GM21619 (cell line): ENCODE data around the gene ANKRD60.

Experiments used
- ATAC-seq: cut with Tn5 transposase; IDR thresholded peaks from one replicate; pipeline ENCODE4 v1.9.1; 2021; ENCODE audit not compliant: unreplicated experiment

ANKRD60 gene, protein sequence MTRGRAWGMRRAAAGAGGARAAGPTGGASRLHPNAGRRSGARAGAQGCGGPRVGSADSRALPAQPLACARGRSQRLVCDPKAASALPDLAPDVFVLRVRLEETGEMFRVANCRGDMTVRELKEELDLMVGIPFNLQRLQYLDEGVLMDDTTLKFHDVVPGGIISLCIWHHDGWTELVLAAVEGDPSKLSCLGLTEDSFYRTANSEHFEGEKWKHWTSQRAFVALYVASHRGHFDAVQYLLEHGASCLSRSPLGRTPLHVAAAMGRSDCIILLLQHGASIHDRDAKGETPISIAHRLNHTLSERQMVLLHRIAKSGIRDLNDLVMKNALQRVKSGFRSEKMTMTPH

GRCh38 chr20:58228484-58229197, at the start of gene ANKRD60:
Gene ANKRD60, minus strand, starts transcription at chr20:58228653. Its CDS starts 0 bp downstream, at chr20:58228653.
- no peak for ATAC-seq

DNA sequence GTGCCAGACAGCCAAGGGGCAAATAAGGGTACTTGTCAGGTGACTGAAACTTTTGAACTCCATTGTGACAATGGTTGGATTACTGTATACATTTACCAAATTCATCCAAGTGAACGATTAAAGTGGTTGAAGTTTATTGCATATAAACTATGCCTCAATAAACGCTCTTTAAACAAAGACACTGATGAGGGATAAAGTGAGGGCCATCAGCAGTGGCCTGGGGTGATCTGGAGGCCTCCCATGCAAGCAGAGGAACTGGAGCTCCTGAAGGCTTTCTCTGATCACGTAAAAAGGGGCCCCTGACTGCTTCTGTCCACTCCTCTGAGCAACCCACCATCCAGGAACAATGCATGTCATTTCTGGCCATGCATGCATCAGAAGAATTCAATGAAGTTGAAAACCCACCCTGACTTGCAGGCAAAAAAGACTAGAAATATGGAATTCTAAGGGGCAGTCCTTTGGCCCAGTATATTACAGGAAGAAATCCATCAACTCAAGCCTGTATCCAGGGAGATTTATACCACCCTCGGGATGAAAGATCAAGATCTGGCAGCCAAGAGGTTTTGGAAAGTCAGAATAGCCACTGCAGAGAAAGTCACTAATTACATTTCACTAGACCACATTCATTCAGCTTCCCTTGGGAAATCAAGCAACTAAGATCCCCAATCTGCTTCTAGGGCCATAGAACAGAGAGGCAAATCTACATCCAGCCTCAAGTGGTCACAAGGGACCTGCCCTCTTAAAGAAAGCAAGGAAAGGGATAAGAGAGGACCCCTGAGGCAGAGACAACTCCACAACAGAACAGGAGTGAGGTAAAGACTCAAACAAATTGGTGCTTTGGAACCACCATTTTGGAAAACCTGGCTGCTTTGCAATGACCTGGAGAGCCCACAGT, 49.4 kb upstream of the ANKRD60 start:
- ATAC-seq: no peak

DNA sequence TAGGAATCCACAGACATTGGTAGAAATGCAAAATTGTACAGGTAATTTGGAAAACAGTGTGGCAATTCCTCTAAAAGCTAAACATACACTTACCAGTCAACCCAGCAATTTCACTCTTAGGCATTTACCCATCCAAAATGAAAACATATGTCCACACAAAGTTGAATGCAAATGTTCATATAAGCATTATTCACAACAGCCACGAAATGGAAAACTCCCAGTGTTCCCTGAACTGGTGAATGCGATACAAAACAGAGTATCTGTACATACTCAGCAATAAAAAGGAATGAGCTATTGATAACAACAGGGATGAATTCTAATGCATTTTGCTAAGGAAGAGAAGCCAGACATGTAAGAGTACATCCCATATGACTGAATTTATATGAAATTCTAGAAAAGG, 48.7 kb upstream of the ANKRD60 start:
- ATAC-seq: no peak

DNA sequence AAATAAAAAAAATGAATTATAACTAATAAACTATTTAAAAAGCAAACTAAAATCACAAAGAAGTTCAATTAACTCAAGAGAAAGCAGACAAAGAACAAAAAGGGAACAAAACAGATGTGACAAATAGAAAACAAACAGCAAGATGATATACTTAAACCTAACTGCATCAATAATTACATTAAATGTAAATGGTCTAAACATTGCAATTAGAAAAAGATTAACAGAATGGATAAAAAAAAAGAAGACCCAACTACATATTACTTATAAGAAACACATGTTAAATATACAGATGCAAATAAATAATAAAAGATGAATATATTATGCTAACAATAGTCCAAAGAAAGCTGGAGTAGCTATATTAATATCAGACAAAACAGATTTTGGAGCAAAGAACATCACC, 45.9 kb upstream of the ANKRD60 start:
- ATAC-seq: no peak

DNA sequence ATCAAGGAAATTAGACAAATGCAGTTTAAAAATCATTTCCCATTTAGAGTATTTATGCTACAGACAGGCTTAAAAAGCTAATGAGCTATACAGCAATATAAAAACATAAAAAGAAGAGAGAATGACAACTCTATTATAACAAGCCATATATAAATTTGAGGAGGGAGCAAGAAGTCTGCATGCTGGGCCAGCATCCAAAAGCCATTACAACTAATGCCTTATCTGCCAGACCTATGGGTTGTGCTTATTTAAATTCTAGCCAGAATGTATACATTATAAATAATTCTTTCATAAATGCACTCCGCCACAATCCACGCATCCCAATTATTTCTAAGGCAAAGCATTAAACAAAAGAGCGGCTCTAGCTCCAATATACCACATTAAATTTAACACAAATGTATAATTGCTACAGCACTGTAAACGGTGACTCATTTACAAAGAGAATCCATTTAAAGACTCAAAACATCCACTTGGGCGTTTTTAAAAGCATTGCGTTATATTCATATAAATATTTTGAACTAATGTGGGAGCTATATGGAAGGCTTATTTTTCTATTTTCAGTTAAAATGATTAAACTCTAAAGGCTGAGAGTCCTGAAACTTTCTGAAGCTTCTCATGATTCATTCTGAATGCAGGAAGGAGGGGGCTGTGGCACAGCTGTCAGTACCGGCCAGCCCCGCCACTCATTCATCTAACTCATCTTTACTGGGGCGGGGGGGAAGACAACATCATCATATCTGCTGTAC, 43.3 kb upstream of the ANKRD60 start:
- no peak for ATAC-seq

DNA sequence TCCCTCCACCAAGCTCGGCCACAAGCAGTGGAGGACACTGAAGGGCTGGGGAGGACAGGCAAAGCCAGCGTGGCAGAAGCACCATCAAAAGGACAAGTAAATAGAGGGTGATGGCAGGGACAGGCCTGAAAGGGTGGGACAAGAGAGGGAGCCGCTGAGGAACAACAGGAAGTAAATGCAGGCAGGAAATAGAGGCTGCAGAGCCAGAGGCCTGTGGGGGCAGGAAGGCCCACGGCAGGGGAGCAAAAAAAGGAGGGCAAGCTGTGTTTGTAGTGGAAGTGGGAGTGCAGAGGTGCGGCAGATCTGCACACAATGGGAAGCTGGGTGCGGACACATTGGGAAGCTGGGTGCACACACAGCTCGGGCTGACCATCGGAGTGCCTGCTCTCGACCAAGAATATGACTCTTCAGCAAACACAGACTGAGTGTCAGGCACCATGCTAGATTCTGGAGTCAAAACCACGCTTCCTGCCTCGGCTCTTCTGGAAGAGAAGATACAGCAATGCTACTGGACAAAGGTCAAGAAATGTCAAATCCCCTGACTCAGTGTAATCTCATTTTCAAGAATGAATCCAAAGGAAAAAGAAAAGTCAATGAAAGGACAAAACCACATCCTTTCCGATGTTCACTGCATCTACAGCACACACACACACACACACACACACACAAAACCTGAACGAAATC, 40.6 kb upstream of the ANKRD60 start:
- ATAC-seq: no peak

DNA sequence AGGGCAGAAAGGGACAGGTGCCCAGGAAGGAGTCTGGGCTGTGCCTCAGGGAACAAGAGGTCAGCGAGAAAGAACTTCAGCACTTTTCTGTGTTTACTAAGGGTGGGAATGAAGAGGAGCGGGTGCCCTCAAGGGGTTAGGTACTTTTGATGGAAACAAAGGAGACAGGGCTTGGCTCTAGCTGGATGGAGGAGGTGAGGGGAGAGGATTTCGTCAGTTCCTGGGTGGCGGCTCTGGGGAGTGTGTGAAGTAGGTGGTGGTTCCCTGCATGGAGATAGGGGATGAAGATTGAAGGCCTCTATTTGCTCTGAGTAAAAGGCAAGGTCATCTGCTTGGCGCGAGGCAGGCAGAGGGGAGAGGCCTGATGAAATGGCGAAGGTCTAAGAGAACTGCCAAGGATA, 40.0 kb upstream of the ANKRD60 start:
- no peak for ATAC-seq

DNA sequence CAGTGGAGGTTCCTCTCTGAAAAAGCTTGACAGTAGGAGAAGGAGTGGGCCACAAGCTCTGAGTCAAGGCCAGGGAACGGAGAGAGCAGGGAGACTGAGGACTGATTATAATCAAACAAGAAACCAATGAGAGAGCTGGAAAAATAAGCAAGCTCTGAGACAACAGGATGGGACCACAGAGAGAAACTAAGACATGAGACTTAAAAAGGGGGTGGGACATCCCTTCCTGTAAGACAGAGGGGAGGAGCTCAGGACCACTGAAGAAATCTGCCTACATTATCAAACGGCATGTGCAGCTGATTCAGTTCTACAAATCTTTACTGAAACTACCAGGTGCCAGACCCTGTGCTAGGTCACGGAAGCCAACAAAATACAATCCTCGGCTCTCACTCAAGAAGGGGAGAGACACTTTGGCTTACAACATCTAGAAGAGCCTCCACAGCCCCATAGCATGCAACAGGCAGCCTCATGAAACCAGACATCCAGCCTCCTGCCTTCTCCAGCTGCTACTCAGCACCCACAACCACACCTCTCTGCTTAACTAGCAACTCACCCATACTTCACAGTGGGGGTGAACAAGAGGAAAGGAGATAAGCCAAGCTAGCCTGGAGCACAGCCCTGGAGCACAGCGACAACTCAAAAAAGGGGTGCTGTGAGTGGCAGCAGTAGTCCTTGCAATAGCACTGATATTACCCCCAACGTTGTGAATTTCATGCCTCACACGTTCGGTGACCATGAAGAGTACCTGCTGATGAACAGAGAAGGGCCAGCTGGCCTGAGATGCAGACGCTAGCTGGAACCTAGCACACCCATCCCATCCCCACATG, 39.1 kb upstream of the ANKRD60 start:
- no peak for ATAC-seq

- ATAC-seq: no peak
Measured at GRCh38 chr20:58264271-58264670, 35.8 kb upstream of the ANKRD60 start.

DNA sequence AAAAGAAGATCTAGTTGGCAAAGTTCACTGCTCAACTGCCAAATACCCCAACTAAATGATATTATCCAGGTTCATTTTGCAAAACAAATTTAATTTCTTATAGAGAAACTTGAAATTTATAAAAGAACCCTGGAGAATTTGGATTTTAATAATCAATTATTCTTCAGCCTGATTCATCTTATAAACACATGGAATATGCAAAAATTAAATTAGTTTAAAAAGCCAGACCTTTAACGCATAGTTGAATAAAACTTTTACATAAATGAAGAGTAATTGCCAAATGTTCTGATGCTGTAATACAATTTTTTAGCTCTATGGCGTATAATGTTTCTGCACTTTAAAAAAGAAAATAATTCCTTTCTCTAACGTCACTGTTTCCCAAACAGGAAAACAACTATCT, 33.2 kb upstream of the ANKRD60 start:
- no peak for ATAC-seq

- no peak for ATAC-seq
Measured at GRCh38 chr20:58260006-58260405, 31.6 kb upstream of the ANKRD60 start.

DNA sequence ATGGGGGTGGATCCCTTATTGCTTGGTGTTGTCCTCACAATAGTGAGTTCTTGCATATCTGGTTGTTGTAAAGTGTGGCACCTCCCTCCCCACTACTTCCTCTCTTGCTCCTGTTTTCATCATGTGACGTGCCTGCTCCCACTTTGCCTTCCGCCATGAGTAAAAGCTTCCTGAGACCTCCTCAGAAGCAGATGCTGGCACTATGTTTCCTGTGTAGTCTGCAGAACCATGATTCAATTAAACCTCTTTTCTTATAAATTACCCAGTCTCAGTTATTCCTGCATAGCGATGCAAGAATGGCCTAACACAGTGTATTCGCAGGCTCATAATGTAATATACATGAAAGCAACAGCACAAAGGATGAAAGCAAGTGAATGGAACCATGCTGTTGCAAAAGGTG, 28.4 kb upstream of the ANKRD60 start:
- ATAC-seq: no peak

- ATAC-seq: no peak
Measured at GRCh38 chr20:58256307-58256706, 27.9 kb upstream of the ANKRD60 start.

DNA sequence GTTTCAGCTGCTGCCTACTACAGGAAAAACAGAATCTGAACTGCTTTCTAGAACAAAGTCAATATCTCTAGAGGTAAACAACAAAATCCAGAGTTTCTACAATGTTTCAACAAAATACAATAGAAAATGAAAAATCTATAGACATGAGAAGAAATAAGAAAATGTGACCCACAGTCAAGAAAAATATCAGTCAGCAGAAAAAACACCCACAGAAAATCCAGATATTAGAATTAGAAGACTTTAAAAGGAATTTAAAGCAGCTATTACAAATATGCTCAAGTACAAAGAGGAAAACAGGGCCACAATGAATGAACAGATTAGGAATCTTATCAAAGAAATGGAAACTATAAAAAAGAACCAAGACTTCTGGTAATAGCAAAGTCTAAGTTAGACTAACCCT, 26.4 kb upstream of the ANKRD60 start:
- no peak for ATAC-seq

DNA sequence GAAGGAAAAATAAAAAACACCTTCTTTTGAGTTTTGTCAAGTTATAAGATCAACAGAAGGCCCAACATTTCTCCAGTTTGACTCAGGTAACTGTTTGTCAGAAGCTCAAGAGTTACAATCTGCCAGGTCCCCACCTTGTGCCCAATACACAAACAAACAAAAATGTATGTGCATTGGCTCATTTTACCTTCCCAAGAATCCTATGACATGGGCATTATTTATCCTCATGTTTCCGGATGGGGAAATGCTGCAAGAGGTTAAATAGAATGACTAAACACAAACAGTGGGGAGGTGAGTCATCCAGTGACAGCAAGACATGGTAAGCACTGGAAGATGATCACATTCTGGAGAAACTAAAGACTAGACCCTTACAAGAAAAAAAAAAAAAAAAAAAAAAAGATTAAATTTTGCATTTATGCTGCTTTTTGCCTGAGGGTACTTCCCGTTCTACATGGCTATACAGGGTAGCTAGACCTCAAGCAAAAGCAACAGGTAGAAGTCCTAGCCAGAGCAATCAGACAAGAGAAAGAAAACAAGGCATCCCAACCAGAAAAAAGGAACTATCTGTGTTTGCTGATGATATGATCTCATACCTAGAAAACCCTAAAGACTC, 23.6 kb upstream of the ANKRD60 start:
- no peak for ATAC-seq

DNA sequence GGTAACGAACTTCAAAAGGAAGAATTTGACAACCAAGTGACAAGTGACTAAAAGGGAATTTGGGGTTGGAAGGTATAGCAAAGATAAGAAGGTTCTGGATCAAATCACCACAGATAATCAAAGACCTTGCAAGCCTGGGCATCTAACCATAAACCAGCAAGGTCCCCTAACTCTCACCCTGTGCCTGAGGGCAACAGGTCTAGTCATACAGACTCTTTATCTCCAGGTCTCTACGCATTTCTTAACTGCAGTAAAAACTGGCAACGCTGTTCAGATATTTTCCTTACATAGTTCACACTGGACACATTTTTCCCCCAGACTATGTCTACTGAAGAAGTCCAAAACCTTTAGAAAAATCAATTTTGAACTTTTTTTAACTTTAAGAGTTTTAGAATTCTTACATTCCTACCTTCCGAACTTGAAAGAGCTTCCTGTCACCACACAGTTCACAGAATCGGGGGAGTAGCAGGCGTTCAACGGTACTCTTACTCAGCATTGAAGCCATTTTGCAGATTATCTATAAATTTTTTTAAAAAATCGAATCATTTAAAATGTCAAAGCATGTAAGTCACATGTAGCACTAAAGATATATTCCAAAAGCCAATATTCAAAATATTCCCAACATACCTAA, 23.0 kb upstream of the ANKRD60 start:
- ATAC-seq: no peak

GRCh38 chr20:58246346-58246745, 17.9 kb upstream of the ANKRD60 start:
- ATAC-seq: no peak

- ATAC-seq: no peak
Measured at GRCh38 chr20:58245931-58246330, 17.5 kb upstream of the ANKRD60 start.
